ENCODE measurements around the gene EFCAB9.
A peak's percentile ranks its signal among the peaks of the same experiment; 100 is the strongest.
"Not testable (repeated sequence)": the region's sequence is repeated elsewhere in the genome, so short reads cannot be mapped to it uniquely, and the experiment has no call there.

EFCAB9 gene

GRCh38 chr5:172150514-172151425 lies 43.2 kb upstream of the EFCAB9 start:
- H3K9me3 ChIP-seq (ENCODE audit: control insufficient read depth, low read length): no peaks in the 10 kb centered on the region
- peaks cover 57% of the 10 kb centered on the region for H3K36me3 ChIP-seq (ENCODE audit: control insufficient read depth, insufficient read depth, low read length)
- H3K27me3 ChIP-seq (replicated peaks; ENCODE audit: control insufficient read depth, insufficient read depth, low read length, poor library complexity, severe bottlenecking): no peaks in the 10 kb centered on the region
- H3K27ac ChIP-seq (ENCODE audit: insufficient read depth, low read length, poor library complexity, severe bottlenecking): peak overlapping the region; percentile 45
- DNase-seq: peak in 1 of 3 donors; percentile 8
- peak overlapping the region; percentile 9 for H3K4me3 ChIP-seq (ENCODE audit: insufficient read depth, low read depth, low read length, poor library complexity, severe bottlenecking)
- H3K4me1 ChIP-seq (ENCODE audit: control insufficient read depth, insufficient read depth, low read length, poor library complexity, severe bottlenecking): peaks cover 28% of the 10 kb centered on the region

GRCh38 chr5:172151661-172152210 lies 42.2 kb upstream of the EFCAB9 start:
- Histone ChIP-seq H3K4me3 (ENCODE audit: insufficient read depth, low read depth, low read length, poor library complexity, severe bottlenecking) (no peak overlapping the region), H3K36me3 (ENCODE audit: control insufficient read depth, insufficient read depth, low read length) (peaks cover 59% of the 10 kb centered on the region), H3K27ac (ENCODE audit: insufficient read depth, low read length, poor library complexity, severe bottlenecking) (peak overlapping the region; percentile 45), H3K27me3 (replicated peaks; ENCODE audit: control insufficient read depth, insufficient read depth, low read length, poor library complexity, severe bottlenecking) (no peaks in the 10 kb centered on the region), H3K9me3 (ENCODE audit: control insufficient read depth, low read length) (no peaks in the 10 kb centered on the region), H3K4me1 (ENCODE audit: control insufficient read depth, insufficient read depth, low read length, poor library complexity, severe bottlenecking) (peaks cover 22% of the 10 kb centered on the region)
- no peak for DNase-seq

GRCh38 chr5:172153695-172154094 lies 40.3 kb upstream of the EFCAB9 start:
- H3K4me1 ChIP-seq (ENCODE audit: control insufficient read depth, insufficient read depth, low read length, poor library complexity, severe bottlenecking): peaks cover 19% of the 10 kb centered on the region
- H3K27me3 ChIP-seq (replicated peaks; ENCODE audit: control insufficient read depth, insufficient read depth, low read length, poor library complexity, severe bottlenecking): no peaks in the 10 kb centered on the region
- H3K4me3 ChIP-seq (ENCODE audit: insufficient read depth, low read depth, low read length, poor library complexity, severe bottlenecking): no peak overlapping the region
- peak overlapping the region; percentile 11 for H3K27ac ChIP-seq (ENCODE audit: insufficient read depth, low read length, poor library complexity, severe bottlenecking)
- H3K9me3 ChIP-seq (ENCODE audit: control insufficient read depth, low read length): no peaks in the 10 kb centered on the region
- DNase-seq: no peak
- peaks cover 49% of the 10 kb centered on the region for H3K36me3 ChIP-seq (ENCODE audit: control insufficient read depth, insufficient read depth, low read length)

DNA sequence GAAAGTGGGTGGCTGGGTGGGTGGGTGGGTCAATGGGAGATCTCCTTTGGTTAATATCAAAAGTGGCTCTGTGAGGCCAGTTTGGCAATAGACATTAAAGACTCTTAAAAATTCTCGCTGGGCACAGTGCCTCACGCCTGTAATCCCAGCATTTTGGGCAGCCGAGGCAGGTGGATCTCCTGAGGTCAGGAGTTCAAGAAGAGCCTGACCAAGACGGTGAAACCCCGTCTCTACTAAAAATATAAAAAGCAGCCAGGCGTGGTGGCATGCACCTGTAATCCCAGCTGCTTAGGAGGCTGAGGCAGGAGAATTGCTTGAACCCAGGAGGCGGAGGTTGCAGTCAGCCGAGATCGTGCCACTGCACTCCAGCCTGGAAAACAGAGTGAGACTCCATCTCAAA lies 38.9 kb upstream of the EFCAB9 start:
- H3K27ac ChIP-seq (ENCODE audit: insufficient read depth, low read length, poor library complexity, severe bottlenecking); H3K9me3 ChIP-seq (ENCODE audit: control insufficient read depth, low read length); H3K27me3 ChIP-seq (replicated peaks; ENCODE audit: control insufficient read depth, insufficient read depth, low read length, poor library complexity, severe bottlenecking); DNase-seq; H3K4me3 ChIP-seq (ENCODE audit: insufficient read depth, low read depth, low read length, poor library complexity, severe bottlenecking): not testable (repeated sequence)
- H3K36me3 ChIP-seq (ENCODE audit: control insufficient read depth, insufficient read depth, low read length): peaks cover 46% of the 10 kb centered on the region
- peaks cover 22% of the 10 kb centered on the region for H3K4me1 ChIP-seq (ENCODE audit: control insufficient read depth, insufficient read depth, low read length, poor library complexity, severe bottlenecking)

GRCh38 chr5:172156541-172156994 lies 37.4 kb upstream of the EFCAB9 start:
- H3K36me3 ChIP-seq (ENCODE audit: control insufficient read depth, insufficient read depth, low read length): peaks cover 44% of the 10 kb centered on the region
- H3K27ac ChIP-seq (ENCODE audit: insufficient read depth, low read length, poor library complexity, severe bottlenecking): no peak overlapping the region

GRCh38 chr5:172159016-172159415 lies 35.0 kb upstream of the EFCAB9 start:
- H3K4me3 ChIP-seq (ENCODE audit: insufficient read depth, low read depth, low read length, poor library complexity, severe bottlenecking): no peak overlapping the region

More at GRCh38 chr5:172156541-172156994, 37.4 kb upstream of the EFCAB9 start:
- H3K27me3 ChIP-seq (replicated peaks; ENCODE audit: control insufficient read depth, insufficient read depth, low read length, poor library complexity, severe bottlenecking): no peaks in the 10 kb centered on the region
- no peaks in the 10 kb centered on the region for H3K9me3 ChIP-seq (ENCODE audit: control insufficient read depth, low read length)
- H3K4me3 ChIP-seq (ENCODE audit: insufficient read depth, low read depth, low read length, poor library complexity, severe bottlenecking): no peak overlapping the region
- H3K4me1 ChIP-seq (ENCODE audit: control insufficient read depth, insufficient read depth, low read length, poor library complexity, severe bottlenecking): peaks cover 18% of the 10 kb centered on the region
- no peak for DNase-seq

GRCh38 chr5:172160506-172160905 lies 33.5 kb upstream of the EFCAB9 start:
- H3K4me1 ChIP-seq (ENCODE audit: control insufficient read depth, insufficient read depth, low read length, poor library complexity, severe bottlenecking): peaks cover 43% of the 10 kb centered on the region
- no peak overlapping the region for H3K4me3 ChIP-seq (ENCODE audit: insufficient read depth, low read depth, low read length, poor library complexity, severe bottlenecking)
- H3K27ac ChIP-seq (ENCODE audit: insufficient read depth, low read length, poor library complexity, severe bottlenecking): no peak overlapping the region
- no peak for DNase-seq
- H3K9me3 ChIP-seq (ENCODE audit: control insufficient read depth, low read length): no peaks in the 10 kb centered on the region
- no peaks in the 10 kb centered on the region for H3K27me3 ChIP-seq (replicated peaks; ENCODE audit: control insufficient read depth, insufficient read depth, low read length, poor library complexity, severe bottlenecking)
- peaks cover 26% of the 10 kb centered on the region for H3K36me3 ChIP-seq (ENCODE audit: control insufficient read depth, insufficient read depth, low read length)

More at GRCh38 chr5:172159016-172159415, 35.0 kb upstream of the EFCAB9 start:
- Histone ChIP-seq H3K36me3 (ENCODE audit: control insufficient read depth, insufficient read depth, low read length) (peaks cover 27% of the 10 kb centered on the region), H3K4me1 (ENCODE audit: control insufficient read depth, insufficient read depth, low read length, poor library complexity, severe bottlenecking) (peaks cover 29% of the 10 kb centered on the region), H3K27ac (ENCODE audit: insufficient read depth, low read length, poor library complexity, severe bottlenecking) (no peak overlapping the region), H3K27me3 (replicated peaks; ENCODE audit: control insufficient read depth, insufficient read depth, low read length, poor library complexity, severe bottlenecking) (no peaks in the 10 kb centered on the region), H3K9me3 (ENCODE audit: control insufficient read depth, low read length) (no peaks in the 10 kb centered on the region)
- no peak for DNase-seq

- Histone ChIP-seq H3K4me1 (ENCODE audit: control insufficient read depth, insufficient read depth, low read length, poor library complexity, severe bottlenecking) (peaks cover 51% of the 10 kb centered on the region), H3K27ac (ENCODE audit: insufficient read depth, low read length, poor library complexity, severe bottlenecking) (no peak overlapping the region), H3K27me3 (replicated peaks; ENCODE audit: control insufficient read depth, insufficient read depth, low read length, poor library complexity, severe bottlenecking) (no peaks in the 10 kb centered on the region), H3K9me3 (ENCODE audit: control insufficient read depth, low read length) (no peaks in the 10 kb centered on the region), H3K36me3 (ENCODE audit: control insufficient read depth, insufficient read depth, low read length) (peaks cover 21% of the 10 kb centered on the region), H3K4me3 (ENCODE audit: insufficient read depth, low read depth, low read length, poor library complexity, severe bottlenecking) (no peak overlapping the region)
- DNase-seq: no peak
These were observed 31.5 kb upstream of the EFCAB9 start for GRCh38 chr5:172162323-172162986.

DNA sequence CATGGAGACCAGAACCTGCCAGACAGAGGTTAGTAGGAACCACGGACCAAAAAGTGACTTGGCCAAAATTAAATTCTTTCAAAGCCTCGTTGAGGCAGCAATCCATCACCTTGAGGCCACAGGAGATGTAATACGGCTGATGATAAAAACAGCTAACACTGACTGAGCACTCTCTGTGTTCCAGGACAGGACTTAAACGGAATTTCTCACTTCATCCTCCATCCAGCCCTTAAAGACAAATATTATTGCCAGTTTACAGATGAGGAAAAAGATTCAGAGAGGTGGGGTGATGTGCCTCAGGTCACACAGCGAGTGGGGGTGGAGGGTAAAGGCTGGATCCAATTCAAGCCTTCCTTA lies 31.0 kb upstream of the EFCAB9 start:
- H3K4me1 ChIP-seq (ENCODE audit: control insufficient read depth, insufficient read depth, low read length, poor library complexity, severe bottlenecking): peaks cover 51% of the 10 kb centered on the region
- H3K4me3 ChIP-seq (ENCODE audit: insufficient read depth, low read depth, low read length, poor library complexity, severe bottlenecking): no peak overlapping the region
- DNase-seq: no peak
- no peaks in the 10 kb centered on the region for H3K9me3 ChIP-seq (ENCODE audit: control insufficient read depth, low read length)
- H3K27me3 ChIP-seq (replicated peaks; ENCODE audit: control insufficient read depth, insufficient read depth, low read length, poor library complexity, severe bottlenecking): no peaks in the 10 kb centered on the region
- no peak overlapping the region for H3K27ac ChIP-seq (ENCODE audit: insufficient read depth, low read length, poor library complexity, severe bottlenecking)
- H3K36me3 ChIP-seq (ENCODE audit: control insufficient read depth, insufficient read depth, low read length): peaks cover 20% of the 10 kb centered on the region

DNA sequence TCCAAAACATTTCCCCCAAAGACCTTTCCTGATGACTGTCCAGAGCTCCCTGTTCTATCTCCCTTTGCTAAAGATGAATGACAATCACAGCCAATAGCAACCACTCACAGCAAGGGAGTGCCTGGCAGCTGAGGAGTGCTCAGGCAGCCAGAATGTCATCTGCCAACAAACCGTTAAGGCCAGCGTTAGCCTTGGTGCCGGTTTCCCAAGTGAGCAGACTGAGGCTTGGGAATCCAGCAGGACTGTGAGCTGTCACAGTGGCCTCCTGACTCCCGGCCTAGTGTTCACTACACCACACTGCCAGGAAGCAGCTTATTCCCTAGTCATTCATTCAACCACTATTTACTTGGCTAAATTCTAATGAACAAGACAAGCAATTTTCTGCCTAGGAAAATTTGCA lies 30.6 kb upstream of the EFCAB9 start:
- DNase-seq: no peak
- Histone ChIP-seq H3K27ac (ENCODE audit: insufficient read depth, low read length, poor library complexity, severe bottlenecking) (peak overlapping the region; percentile 4), H3K4me3 (ENCODE audit: insufficient read depth, low read depth, low read length, poor library complexity, severe bottlenecking) (no peak overlapping the region)

More for the DNA sequence above, 30.6 kb upstream of the EFCAB9 start:
- H3K4me1 ChIP-seq (ENCODE audit: control insufficient read depth, insufficient read depth, low read length, poor library complexity, severe bottlenecking): peaks cover 53% of the 10 kb centered on the region
- no peaks in the 10 kb centered on the region for H3K27me3 ChIP-seq (replicated peaks; ENCODE audit: control insufficient read depth, insufficient read depth, low read length, poor library complexity, severe bottlenecking)
- peaks cover 17% of the 10 kb centered on the region for H3K36me3 ChIP-seq (ENCODE audit: control insufficient read depth, insufficient read depth, low read length)
- H3K9me3 ChIP-seq (ENCODE audit: control insufficient read depth, low read length): no peaks in the 10 kb centered on the region
